ENCODE results near the gene SH3RF1.

Gene SH3RF1

DNA sequence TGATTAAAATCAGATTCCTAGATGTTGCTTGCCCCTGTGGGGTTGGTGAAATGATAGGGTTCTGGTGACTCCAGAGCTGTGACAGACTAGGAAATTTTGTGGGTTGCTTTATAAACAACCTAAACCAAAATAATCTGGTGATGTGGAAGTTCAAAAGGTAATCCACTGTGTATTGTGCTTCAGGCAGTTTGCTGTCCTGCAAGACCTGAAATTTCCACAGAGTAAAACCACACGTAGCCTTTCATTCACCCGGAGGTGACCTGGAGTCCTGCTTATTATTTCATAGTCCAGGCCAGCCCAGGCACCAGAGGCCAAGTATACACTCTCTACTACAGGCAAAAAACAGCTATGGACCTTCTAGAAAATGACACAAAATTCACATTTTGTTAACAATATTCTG is 146.1 kb downstream of the SH3RF1 start:
- DNase-seq = no peak

DNA sequence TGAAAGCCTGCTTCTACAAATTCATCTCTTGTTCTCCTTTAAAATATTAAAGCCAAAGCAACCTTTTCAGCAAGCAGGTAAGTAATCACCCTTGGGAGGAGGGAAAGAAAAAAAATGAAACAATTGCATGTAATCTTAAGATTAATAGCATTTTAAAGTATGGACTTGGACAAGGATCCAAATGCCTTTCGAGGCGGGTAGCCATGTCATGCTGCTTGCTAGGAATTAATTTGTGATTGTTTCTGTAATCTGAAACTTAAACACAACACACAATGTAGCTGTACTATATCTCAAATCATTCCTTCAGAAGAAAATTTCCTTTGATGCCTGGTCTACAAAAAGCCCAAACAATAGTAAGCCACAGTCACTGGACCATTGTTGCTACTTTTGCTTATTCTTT is 148.3 kb downstream of the SH3RF1 start:
- no peak for DNase-seq

DNA sequence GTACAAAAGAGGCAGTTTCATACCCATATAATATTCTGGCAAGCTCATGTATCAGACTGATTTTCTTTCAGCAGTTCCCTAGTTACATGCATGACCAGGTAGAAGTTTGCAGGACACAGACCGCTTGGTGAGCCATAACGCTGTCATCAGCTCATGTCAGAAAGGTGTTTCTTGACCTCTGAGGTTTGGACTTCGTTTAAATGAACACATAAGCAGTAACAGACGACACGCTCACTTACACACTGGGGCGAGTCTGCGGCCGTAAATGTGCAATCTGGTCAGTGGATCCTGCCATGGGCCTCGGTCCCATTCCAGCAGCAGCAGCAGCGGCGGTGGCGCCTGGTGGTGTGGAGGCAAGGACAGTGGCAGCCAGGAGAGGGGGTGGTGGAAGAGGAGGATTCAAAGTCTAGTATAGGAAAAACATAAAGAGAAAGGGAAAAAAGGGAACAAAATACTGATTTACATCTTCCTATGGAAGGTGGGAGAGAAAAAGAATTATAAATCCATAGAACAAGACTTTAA is 148.8 kb downstream of the SH3RF1 start:
- DNase-seq = no peak

DNA sequence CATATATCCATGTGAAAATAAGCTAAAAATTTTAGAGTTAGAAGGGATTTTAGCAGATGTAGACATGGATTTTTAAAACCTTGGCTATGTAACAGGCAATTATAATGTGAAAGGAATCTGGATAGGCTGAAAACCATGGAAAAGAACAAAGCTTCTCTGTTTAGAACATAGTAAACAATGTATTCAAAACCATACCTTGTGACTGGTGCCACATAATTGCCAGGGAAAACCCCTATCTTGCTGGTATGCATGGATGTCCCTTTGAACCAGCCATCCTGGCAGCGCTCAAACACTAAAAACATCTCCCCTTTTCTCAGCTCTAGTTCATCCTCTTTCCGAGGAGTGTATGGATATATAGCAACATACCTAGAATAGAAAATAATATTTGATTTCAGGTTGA is 150.1 kb downstream of the SH3RF1 start:
- no peak for DNase-seq

DNA sequence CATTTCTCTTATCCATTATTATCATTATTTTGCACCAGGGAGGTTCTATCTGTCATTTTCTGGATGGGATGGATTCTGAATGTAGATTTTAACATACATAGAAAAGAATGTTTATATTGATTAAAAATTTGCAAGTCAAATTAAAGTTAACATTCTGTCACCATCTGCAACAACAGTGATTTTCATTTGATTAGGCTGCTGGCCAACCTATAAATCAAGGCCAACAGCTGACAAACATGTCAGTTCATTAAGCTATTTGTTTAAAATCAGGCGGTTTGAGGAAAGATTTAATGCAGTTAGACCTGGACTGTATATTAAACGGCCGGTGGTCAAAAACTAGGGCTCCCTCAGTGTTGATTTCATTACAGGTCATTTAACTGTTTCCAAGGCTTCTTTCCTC is 151.2 kb downstream of the SH3RF1 start:
- no peak for DNase-seq

DNA sequence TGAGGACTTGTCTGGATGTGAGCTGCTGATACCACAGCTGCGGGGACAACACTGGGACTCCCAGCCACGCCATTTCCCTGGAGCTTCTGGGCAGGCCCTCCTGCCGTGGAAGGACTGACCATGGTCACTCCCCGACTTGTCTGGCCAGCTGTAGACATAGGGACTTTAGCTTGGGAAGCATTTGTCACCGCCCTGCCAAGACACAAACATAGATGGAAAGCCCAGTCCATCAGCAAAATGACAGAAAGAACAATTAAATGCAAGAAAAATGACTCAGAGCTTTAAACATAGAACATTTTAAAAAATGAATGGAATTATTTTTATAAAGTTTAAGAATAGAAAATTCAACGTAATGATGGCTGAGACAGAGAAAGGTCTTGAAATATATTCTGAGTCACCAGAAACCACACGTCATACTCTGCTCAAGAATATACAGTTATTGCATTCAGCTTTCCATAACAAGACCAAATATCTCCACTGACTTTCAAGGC is 153.1 kb downstream of the SH3RF1 start:
- DNase-seq = no peak

DNA sequence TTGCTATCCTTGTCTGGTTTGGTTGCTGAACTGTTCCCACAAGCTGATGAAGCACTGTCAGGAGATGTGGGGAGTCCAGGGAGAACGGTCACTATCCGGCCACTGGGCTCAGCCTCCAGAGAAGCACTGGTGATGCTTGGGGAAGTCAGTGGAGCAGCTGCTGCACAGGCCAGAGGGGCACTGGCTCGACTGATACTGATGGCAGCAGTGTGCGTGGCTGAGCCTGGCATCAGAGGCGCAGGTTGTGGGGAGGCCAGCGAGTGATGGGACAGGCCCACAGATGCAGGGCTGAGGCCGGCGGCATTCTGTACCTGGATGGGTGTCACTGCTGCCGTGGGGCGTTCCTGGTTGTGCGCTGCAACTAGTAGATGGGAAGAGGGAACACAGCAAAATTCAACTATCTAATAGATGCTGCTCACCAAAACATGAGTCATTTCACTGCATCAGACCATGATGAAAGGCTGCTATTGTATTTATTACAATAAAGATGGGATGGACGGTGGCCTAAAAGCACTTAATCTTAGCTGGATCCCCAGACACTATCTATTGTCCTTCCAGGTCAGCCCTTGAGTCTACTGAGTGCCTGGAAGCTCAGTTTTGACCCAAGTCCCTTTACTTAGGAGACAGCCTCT is 154.4 kb downstream of the SH3RF1 start:
- DNase-seq = no peak

DNA sequence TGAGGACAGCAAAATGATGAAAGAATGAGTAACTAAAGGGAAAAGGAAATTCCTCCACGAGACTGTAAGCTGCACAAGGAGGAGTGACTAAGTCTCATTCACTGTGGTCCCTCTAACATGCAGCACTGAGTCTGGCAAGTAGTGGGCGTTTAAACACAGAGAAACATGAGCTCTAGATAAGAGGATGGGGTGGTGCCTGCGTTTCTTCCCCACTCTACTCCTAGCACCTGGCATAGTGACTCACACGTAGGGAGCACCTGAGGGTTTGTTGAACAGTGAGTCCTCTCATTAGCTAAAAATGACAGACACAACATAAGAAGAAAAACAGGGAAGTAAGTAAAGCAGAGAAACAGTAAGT is 154.9 kb downstream of the SH3RF1 start:
- DNase-seq = no peak

DNA sequence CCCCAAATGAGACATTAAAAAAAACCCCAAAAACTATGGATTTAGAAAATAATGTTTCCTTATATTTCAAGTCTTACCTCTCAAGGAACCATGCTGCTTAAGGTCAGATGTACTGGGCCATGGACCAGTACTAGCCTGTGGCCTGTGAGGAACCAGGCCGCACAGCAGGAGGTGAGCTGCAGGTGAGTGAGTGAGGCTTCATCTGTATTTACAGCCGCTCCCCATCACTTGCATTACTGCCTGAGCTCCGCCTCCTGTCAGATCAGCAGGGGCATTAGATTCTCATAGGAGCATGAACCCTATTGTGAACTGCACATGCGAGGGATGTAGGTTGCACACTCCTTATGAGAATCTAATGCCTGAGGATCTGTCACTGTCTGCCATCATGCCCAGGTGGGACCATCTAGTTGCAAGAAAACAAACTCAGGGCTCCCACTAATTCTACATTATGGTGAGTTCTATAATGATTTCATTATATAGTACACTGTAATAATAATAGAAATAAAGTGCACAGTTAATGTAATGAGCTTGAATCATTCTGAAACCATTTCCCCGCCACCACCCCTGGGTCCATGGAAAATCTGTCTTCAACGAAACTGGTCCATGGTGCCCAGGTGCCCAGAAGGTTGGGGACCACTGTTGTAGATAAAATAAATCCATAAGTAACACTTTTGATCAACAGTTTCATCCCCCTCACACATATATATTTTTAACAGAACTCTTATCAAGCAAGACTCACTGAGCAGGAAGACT is 155.4 kb downstream of the SH3RF1 start:
- no peak for DNase-seq

DNA sequence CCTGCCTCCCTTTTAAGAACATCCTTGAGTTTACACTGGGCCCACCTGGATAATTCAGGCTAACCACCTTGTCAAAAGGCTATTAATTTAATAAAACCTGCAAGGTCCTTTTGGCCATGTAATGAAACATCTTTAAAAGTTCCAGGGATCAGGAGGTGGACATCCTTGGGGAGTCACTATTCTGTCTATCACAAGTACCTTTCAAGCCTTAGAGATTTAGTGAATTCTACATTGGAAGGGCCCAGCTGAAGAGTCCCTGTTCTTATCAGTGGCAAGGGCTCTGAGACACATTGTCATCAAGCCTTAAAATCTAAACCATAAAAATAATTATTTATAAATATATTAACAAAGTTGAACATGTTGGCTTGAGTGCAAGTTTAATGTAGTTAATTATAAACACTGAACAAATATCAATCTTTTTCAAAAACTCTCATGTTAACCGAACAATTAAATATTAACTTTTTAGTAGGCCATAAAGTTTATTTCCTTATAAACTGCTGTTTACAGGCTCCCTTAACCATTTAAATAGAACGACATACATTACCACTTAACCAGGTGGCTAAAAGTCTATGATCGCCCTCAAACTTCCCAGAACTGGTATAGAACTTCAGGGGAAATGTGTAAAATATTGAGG is 156.3 kb downstream of the SH3RF1 start:
- DNase-seq = no peak

DNA sequence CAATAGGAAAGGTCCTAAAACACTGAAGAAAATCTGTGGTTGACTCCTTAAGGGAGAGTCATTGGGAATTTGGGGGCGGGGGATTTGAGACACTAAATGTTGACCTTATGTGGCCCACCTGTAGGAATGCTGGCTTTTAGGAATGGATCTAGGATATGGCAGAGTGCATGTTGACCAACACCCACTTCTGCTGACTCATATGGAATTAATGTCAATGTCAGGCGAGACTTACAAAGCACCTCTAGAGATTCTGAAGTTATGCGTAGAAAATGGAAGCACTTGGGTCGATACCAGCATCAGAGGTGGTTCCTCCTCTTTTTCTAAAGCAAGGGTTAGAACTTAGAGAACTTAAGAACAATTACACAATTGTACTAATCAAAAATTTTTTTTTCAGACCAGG is 160.1 kb downstream of the SH3RF1 start:
- no peak for DNase-seq

DNA sequence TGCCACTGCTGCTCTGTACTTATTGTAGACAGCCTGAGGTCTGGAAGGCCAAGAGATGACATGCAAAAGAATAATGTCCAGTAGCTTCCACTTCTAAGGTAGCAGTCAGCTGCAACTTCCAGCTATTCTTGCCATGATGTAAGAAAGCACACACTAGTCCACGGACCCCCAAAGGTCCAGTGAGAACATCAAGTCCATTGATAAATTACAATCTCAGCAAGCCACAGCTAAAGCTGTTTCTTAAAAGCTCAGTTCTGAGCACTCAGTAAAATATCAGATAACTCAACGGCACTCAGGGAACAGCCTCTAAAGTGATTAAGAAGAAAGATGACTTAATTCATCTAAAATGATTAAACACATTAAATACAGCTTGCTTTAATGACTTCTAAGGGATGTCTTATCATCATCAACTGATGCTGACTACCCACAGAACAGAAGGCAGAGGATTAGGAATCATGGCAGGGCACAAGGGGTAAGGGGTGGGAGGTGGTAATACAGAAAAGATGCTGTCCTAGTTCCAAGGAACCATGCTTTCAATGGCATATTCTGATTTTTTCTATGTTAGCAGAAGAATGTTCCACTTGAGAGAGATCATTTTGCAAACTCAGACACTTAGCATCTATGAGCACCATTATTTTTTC is 161.6 kb downstream of the SH3RF1 start:
- no peak for DNase-seq

DNA sequence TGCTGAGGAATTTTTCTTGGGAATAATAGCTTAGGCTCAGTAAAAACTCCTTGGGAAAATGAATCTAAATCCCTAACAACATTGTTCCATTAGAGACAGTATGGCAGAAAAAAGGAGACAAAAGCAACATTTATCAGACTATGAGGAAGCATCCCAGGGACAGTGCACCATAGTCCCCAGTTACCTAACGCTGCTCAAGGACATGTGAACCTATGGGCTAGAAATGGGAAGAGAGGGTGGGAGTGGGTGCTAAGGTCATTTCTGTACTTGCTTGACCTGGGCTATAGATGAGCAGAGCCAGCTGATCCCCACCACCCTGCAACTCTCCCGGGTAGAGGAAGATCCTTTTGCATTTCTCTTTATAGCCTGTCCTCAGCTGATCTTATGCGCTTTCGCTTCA is 162.5 kb downstream of the SH3RF1 start:
- DNase-seq = no peak

DNA sequence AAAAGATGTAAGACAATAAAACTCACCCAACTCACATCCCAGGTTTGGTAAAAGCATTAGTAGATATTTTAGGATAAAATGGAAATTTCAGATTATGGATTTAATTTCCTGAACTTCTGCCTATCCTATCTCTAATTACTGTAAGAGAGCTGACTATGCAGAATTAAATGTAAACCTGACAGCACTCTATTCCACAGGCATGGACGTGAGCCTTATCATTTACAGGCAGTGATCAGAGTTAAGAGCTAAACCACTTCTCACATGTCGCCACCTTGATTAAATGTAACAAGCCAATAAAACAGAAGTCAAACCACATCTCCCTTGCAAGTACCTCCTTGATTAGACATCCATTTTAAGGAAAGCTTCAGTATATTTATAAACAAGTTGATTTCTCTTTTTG is 163.2 kb downstream of the SH3RF1 start:
- no peak for DNase-seq

DNA sequence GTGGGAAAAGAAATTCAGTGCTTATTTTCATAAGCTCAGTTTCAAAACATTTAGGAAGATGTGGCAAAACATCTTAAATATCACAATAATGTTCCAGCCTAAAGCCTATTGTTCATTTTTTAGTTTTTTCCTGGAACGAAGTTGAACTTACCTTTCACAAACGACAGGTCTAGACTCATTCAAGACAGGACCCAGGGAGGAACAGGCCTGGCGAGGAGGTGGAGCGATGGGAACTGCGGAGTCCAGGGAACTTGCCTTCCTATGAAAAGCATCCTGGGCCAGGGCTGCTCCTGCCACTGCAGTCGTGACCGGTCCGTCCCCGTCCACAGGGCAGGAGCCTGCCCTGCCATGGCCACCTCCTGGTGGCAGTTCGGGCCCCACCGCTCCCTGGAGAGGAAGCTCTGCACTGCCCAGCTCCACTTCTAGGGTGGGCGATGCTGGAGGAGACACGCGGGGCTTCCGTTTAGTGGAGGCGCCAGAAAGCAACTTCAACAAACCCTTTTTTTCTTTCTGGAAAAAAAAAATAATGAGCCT is 164.0 kb downstream of the SH3RF1 start:
- no peak for DNase-seq

DNA sequence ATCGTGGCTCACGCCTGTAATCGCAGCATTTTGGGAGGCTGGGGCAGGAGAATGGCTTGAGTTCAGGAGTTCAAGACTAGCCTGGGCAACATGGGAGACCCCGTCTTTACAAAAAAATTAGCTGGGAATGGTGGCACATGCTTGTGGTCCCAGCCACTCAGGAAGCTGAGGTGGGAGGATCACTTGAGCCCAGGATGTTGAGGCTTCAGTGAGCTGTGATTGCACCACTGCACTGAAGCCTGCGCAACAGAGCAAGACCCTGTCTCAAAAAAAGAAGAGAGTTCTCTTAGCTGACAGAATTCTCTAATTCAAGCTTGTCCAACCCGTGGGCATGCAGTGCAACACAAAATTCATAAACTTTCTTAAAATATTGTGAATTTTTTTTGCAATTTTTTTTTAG is 165.1 kb downstream of the SH3RF1 start:
- DNase-seq = no peak

DNA sequence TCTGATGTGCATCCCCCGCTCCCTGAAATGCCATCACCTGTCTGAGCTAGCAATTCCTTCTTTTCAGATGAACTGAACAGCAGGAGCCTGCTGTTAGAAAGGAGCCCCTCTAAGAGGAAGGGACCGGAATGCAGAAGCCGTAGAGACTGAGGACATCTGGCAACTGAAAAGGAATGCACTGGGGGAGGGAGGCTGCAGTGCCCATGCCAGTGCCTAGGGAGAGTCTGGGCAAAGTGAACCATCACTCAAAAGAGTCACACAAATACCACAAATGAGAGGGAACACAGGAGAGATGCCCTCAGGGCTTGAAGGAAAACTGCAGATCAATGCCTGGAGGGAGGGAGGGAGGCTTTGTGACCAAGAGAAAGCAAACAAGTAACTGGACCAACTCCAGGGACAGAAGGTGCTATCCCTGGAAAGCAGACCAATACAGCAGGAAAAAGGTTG is 166.8 kb downstream of the SH3RF1 start:
- no peak for DNase-seq

DNA sequence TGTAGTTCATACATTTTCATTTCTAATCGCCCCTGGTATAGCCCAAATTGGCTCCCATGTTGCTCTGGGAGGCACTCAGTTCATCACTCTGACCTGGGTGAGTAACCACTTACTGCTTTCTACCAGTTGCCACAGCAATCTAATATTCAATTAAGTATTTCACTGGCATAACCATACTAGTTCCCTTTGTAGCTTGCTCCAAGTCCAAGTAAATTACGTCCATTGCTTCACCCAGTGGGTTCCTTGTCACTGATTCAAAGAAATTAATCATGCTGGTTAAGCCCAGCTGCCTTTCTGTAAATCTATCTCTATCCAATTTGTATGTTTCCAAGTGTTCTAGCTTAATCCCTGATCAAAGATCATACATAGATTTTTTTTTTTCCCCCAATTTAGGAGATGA is 168.7 kb downstream of the SH3RF1 start:
- no peak for DNase-seq

DNA sequence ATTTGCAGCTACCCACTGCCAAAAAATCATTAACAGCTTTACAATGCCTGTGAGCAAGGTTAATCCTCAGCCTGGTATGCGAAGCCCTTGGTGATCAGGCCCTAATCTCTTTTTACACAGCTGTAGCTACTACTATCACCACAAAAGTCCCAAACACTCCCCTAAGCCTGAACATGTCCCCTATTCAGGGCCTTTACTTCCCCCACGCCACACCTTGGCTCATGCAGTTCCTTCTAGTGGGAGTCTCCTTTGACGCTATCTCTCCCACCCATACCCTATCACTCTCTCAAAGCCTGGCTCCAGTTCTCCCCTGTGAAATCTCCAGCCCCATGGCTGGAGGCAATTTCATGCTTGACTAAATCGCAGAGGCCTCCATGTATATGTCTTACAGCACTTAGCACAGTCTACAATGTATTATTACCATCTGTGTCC is 170.1 kb downstream of the SH3RF1 start:
- DNase-seq = no peak

DNA sequence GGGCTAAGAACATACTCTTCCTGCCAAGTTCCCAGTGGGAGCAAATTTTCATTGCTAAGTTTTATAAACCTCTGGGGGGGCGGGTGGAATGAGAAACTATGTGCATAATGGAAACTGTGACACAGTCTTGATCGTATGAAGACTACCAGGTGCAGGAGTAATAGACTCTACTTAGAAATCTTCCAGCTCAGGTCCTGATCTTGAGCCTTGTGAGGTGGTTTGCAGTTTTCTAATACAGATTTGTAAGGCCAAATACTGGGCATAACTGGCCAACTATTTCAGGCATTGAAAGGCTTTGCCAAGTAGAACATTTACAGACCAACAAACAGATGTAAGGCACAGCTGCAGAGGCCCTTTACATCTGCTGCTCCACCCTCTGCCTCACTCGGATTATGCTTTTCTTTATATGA is 171.0 kb downstream of the SH3RF1 start:
- no peak for DNase-seq

DNA sequence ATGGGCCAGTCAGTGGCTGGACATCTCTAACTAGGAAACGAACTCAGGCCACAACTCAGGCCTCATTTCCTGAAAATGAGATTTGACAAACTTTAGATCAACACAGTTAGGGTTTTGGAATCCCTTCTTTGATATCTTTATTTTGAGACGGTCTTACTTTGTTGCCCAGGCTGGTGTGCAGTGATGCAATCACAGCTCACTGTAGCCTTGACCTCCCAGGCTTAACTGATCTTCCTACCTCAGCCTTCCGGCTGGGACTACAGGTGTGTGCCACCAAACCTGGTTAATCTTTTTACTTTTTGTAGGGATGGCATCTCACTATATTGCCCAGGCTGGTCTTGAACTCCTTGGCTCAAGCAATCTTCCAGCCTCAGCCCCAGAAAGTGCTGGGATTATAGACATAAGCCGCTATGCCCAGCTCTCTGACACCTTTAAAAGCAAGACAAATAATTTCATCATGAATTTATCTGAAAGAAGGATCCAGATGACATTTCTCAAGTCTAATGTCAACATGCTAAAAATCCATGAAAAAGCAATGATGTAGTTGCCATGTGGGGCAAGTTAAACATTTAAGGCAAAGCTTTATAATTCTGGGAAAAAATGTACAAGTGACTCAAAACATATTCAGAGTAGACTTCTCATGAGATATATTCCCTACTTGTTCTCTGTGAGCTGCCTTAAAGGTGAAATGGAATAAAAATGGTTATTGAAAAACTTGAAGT is 171.6 kb downstream of the SH3RF1 start:
- DNase-seq = no peak

DNA sequence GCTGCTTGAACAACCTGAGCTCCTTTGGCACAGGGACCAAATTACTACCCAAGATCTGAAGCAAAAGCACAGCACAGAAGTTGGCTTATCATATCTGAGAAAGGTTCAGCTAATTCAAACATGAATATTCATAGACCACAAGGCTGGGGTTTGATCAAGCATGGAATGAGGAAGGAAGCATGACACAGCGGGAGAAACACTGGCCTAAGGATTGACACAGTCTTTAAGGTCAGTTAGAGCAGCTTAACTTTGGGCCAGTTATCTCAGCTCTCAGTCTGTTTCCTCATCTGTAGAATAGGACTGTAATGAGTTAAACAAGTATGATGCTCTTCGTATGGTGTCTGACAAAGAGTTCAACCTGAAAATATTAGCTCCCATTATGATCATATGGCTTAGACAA is 172.2 kb downstream of the SH3RF1 start:
- no peak for DNase-seq

All from activated naive CD4-positive, alpha-beta T cell treated with anti-CD3 and anti-CD28 coated beads, Interleukin-2, amount 50 U/mL, for 16 hours (primary cell).